K562 (cell line): ENCODE measurements around the gene CFAP206. TPM values are rescaled to one million over a fixed set of nuclear protein-coding genes. Genes with fewer than 3 reads are reported as not detected.

Experiments
- BHLHE40 ChIP-seq: IDR thresholded peaks from 2 replicates; pipeline ENCODE4 v1.6.1; 2011; ENCODE audit warnings: low read length, improper control_type of control experiment
- CBFA2T2 ChIP-seq: fragments of 450-650 bp; conservative IDR thresholded peaks from 2 replicates; pipeline ENCODE4 v1.6.1; 2017; ENCODE audit warnings: mild to moderate bottlenecking
- CBX1 ChIP-seq: sonication (generic); IDR thresholded peaks from 2 replicates; pipeline ENCODE4 v1.6.1; 2016; ENCODE audit warnings: antibody characterized with exemption, low read depth, mild to moderate bottlenecking
- ELK1 ChIP-seq: sonication (generic); formaldehyde crosslinking; IDR thresholded peaks from 2 replicates; pipeline ENCODE4 v1.8.1; 2022; ENCODE audit warnings: missing genetic modification reagents
- EZH2 ChIP-seq: IDR thresholded peaks from 2 replicates; pipeline ENCODE4 v1.6.1; 2012; ENCODE audit warnings: low read depth, mild to moderate bottlenecking, inconsistent platforms, low read length, borderline replicate concordance
- FOSL1 ChIP-seq: fragments of 200-800 bp; sonication (Bioruptor generic); conservative IDR thresholded peaks from 2 replicates; pipeline ENCODE4 v1.6.1; 2016; ENCODE audit warnings: missing genetic modification characterization, missing compliant biosample characterization
- HMBOX1 ChIP-seq: sonication (generic); IDR thresholded peaks from 2 replicates; pipeline ENCODE4 v1.6.1; 2016
- JUND ChIP-seq, 2 experiments: IDR thresholded peaks; 2 replicates in 1 of 2; 3 replicates in 1 of 2; pipeline ENCODE4 v1.6.1; 2011; ENCODE audit warnings: borderline replicate concordance in 2 of 2, low read depth in 2 of 2, low read length in 2 of 2, improper control_type of control experiment in 1 of 2, missing biosample characterization in 1 of 2, missing genetic modification characterization in 1 of 2, missing genetic modification reagents in 1 of 2
- KLF6 ChIP-seq: fragments of 250-450 bp; sonication (Bioruptor Pico); IDR thresholded peaks from 2 replicates; pipeline ENCODE4 v1.4.0; 2020; ENCODE audit warnings: mild to moderate bottlenecking, moderate library complexity, borderline replicate concordance
- MCM2 ChIP-seq: fragments of 450-650 bp; IDR thresholded peaks from 2 replicates; pipeline ENCODE4 v1.6.1; 2017; ENCODE audit warnings: low read depth, mild to moderate bottlenecking
- MECOM ChIP-seq: fragments of 250-450 bp; sonication (Bioruptor Pico); IDR thresholded peaks from 2 replicates; pipeline ENCODE4 v1.8.0; 2022; ENCODE audit warnings: inconsistent platforms
- MIER1 ChIP-seq: fragments of 450-650 bp; IDR thresholded peaks from 2 replicates; pipeline ENCODE4 v1.6.1; 2016; ENCODE audit warnings: antibody characterized with exemption, mild to moderate bottlenecking, low read depth
- NEUROD1 ChIP-seq: fragments of 150-350 bp; IDR thresholded peaks from 2 replicates; pipeline ENCODE4 v1.6.1; 2014; ENCODE audit warnings: borderline replicate concordance, low read length, low read depth; ENCODE audit not compliant: partially characterized antibody
- NFIC ChIP-seq: fragments of 450-650 bp; IDR thresholded peaks from 2 replicates; pipeline ENCODE4 v1.6.1; 2017; ENCODE audit warnings: mild to moderate bottlenecking, inconsistent platforms
- NONO ChIP-seq, 2 experiments: fragments of 200-400 bp in 1 of 2; fragments of 450-650 bp in 1 of 2; formaldehyde crosslinking in 1 of 2; IDR thresholded peaks; 2 replicates each; pipeline ENCODE4 v1.6.1; 2017; ENCODE audit warnings: low read depth in 2 of 2, mild to moderate bottlenecking in 2 of 2, moderate library complexity in 2 of 2, low read length in 1 of 2
- NR1H2 ChIP-seq: sonication (generic); formaldehyde crosslinking; IDR thresholded peaks from 2 replicates; pipeline ENCODE4 v1.4.0; 2020; ENCODE audit warnings: mild to moderate bottlenecking, missing genetic modification reagents
- PRMT5 ChIP-seq: sonication (generic); formaldehyde crosslinking; IDR thresholded peaks from 2 replicates; pipeline ENCODE4 v1.5.0; 2020; ENCODE audit warnings: missing genetic modification reagents
- RBBP5 ChIP-seq: fragments of 200-600 bp; sonication (generic); IDR thresholded peaks from 2 replicates; pipeline ENCODE4 v1.6.1; 2012; ENCODE audit warnings: borderline replicate concordance, mild to moderate bottlenecking, low read length, control low read depth, inconsistent platforms; ENCODE audit not compliant: insufficient read depth, poor library complexity, severe bottlenecking
- RFX1 ChIP-seq: fragments of 450-650 bp; IDR thresholded peaks from 2 replicates; pipeline ENCODE4 v1.6.1; 2016; ENCODE audit warnings: mild to moderate bottlenecking, moderate library complexity
- SMAD1 ChIP-seq: fragments of 150-350 bp; IDR thresholded peaks from 2 replicates; pipeline ENCODE4 v1.6.1; 2014; ENCODE audit warnings: low read length, low read depth; ENCODE audit not compliant: partially characterized antibody
- TFAM ChIP-seq: fragments of 250-450 bp; sonication (Bioruptor Pico); conservative IDR thresholded peaks from 2 replicates; pipeline ENCODE4 v1.5.0; 2021; ENCODE audit warnings: mild to moderate bottlenecking, moderate library complexity
- YBX1 ChIP-seq: fragments of 450-650 bp; IDR thresholded peaks from 2 replicates; pipeline ENCODE4 v1.7.1; 2016; ENCODE audit warnings: mild to moderate bottlenecking
- ZBTB12 ChIP-seq: fragments of 250-450 bp; sonication (Bioruptor Pico); IDR thresholded peaks from 2 replicates; pipeline ENCODE4 v1.4.0; 2020
- ZFP1 ChIP-seq: fragments of 450-650 bp; formaldehyde crosslinking; IDR thresholded peaks from 2 replicates; pipeline ENCODE4 v1.4.0; 2020; ENCODE audit warnings: mild to moderate bottlenecking, mixed read lengths
- ZNF212 ChIP-seq: fragments of 450-650 bp; formaldehyde crosslinking; IDR thresholded peaks from 2 replicates; pipeline ENCODE4 v1.4.0; 2020; ENCODE audit warnings: mild to moderate bottlenecking
- ZNF324 ChIP-seq: fragments of 250-450 bp; sonication (Bioruptor Pico); IDR thresholded peaks from 2 replicates; pipeline ENCODE4 v1.4.0; 2020; ENCODE audit warnings: mild to moderate bottlenecking
- ZNF561 ChIP-seq: fragments of 450-650 bp; formaldehyde crosslinking; conservative IDR thresholded peaks from 2 replicates; pipeline ENCODE4 v1.4.0; 2020; ENCODE audit warnings: mild to moderate bottlenecking, moderate library complexity
- ZNF57 ChIP-seq: fragments of 450-650 bp; formaldehyde crosslinking; IDR thresholded peaks from 2 replicates; pipeline ENCODE4 v1.4.0; 2020; ENCODE audit warnings: mild to moderate bottlenecking, moderate library complexity
- polyA plus RNA-seq, 8 experiments: library from polyadenylated mRNA; depleted of rRNA in 4 of 8; stranded (reverse) in 5 of 8; unstranded in 3 of 8; fragments of >200 nt; fragmentation: Nextera tagmentation in 2 of 8; fragmentation: Illumina TruSeq in 1 of 8; extraction: Ambion mirVana in 2 of 8; extraction: Trizol in 1 of 8; gene quantifications; 2 replicates each; pipeline versions ENCODE4 v1.2.1 to v1.2.3, GENCODE V29; 2011 to 2014; ENCODE audit warnings: inconsistent platforms in 1 of 8, missing spikeins in 1 of 8
- total RNA-seq, 7 experiments: library from RNA; depleted of rRNA in 6 of 7; stranded (reverse); fragments of >200 nt in 6 of 7; fragmentation: Illumina TruSeq in 2 of 7; extraction: Trizol in 2 of 7; gene quantifications; 2 replicates each; pipeline versions ENCODE4 v1.2.1 to v1.2.3, GENCODE V29; 2011 to 2021; ENCODE audit warnings: low replicate concordance in 1 of 7

The CFAP206 gene
- total and polyA plus RNA-seq, 9 of the 15 experiments (the other 6 are each of a cell fraction or from before 2014, with no cell fraction given), result 0.06 to 0.33 (median 0.18) TPM; not detected in 2

- TF ChIP-seq ELK1 (CRISPR knock-in tag), result no peak
- peak; percentile 21; the same call in 1 of the 2 replicates for TF ChIP-seq BHLHE40
- peak; percentile 68; the same call in 1 of the 2 replicates for TF ChIP-seq HMBOX1
- peak; percentile 88 for TF ChIP-seq CBFA2T2
- no peak for TF ChIP-seq ZNF212
- TF ChIP-seq ZNF324 (CRISPR knock-in tag), result no peak
- TF ChIP-seq NEUROD1, result peak; percentile 42
- no peak for TF ChIP-seq ZFP1 (CRISPR knock-in tag)
- TF ChIP-seq YBX1, result no peak
- TF ChIP-seq MCM2, result no peak
- no peak for TF ChIP-seq PRMT5 (CRISPR knock-in tag)
- TF ChIP-seq CBX1, result no peak
- TF ChIP-seq NR1H2 (CRISPR knock-in tag), result no peak
- TF ChIP-seq SMAD1, result peak; percentile 55
- TF ChIP-seq ZNF57 (CRISPR knock-in tag), result no peak
- peak; percentile 70 for TF ChIP-seq NFIC
- TF ChIP-seq NONO (IDR thresholded peaks at IDR 0.05; ENCODE audit: low read depth in 2 of 2, low read length in 1 of 2), result no peak
- TF ChIP-seq KLF6 (CRISPR knock-in tag), result no peak
- no peak for TF ChIP-seq EZH2
- no peak for TF ChIP-seq ZBTB12
- TF ChIP-seq RBBP5, result no peak
- no peak for TF ChIP-seq RFX1
- peak; percentile 42; the same call in 1 of the 2 replicates for TF ChIP-seq MIER1
- TF ChIP-seq FOSL1 (tag), result peak; percentile 80
- TF ChIP-seq MECOM (CRISPR knock-in tag), result peak; percentile 79; the same call in 1 of the 2 replicates
- TF ChIP-seq ZNF561 (CRISPR knock-in tag), result no peak
- TF ChIP-seq JUND (IDR thresholded peaks at IDR 0.05; ENCODE audit: borderline replicate concordance, low read depth, low read length), result peak; percentile 71; the same call in 1 of the 2 replicates
- TF ChIP-seq JUND (tag; IDR thresholded peaks at IDR 0.05; ENCODE audit: borderline replicate concordance, low read depth, low read length), result peak; percentile 66; the same call in 1 of the 3 replicates
- TF ChIP-seq TFAM (CRISPR knock-in tag), result no peak
Measured at GRCh38 chr6:87364602-87365252, 43.0 kb upstream of the CFAP206 start (continued).
